Putamen (tissue), 1 donor: ENCODE measurements around the gene PEX19.

Experiments
- DNase-seq: peaks from one replicate; pipeline ENCODE4 v3.0.0-alpha.2; 2016; ENCODE audit warnings: low spot score

Gene PEX19

DNA sequence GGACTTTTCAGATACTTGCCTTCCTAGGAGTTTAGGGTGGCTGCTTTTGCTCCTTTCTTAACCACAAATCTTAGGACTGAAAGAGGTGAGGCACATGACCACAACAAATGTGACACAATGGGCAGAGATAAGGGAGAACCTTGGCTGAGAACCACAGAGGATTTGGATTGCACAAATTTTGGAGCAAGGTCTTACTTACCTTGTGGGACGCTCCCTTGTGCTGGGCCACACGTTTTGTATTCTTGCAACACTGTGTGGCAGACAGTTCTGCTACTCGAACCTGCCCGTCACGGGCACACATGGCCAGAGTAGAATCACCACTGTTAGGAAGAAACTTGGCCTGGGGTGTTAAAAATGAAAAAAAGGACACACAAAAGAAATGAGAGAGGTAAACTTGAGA, 46.5 kb downstream of the PEX19 start:
- no peak for DNase-seq

- no peak for DNase-seq
These were observed 47.4 kb downstream of the PEX19 start for GRCh38 chr1:160237558-160237957.

DNA sequence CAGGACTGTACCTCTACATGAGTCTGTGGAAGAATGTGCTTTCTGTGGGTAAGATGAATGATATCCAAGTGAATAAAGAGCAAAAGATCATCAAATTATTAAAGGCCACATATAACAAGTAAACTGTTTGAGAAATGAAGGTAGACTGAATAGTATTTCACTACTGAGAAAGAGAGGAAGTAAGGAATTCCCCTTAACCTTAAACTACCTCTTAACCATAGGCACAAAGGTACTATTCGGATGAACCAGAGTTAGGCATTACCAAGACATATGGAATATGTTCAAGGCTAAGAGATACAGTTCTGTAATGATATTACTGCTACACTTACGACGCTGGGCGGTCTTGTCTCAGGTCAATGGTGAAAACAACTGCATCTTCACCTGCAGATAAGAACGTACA, 48.1 kb downstream of the PEX19 start:
- DNase-seq: no peak

DNA sequence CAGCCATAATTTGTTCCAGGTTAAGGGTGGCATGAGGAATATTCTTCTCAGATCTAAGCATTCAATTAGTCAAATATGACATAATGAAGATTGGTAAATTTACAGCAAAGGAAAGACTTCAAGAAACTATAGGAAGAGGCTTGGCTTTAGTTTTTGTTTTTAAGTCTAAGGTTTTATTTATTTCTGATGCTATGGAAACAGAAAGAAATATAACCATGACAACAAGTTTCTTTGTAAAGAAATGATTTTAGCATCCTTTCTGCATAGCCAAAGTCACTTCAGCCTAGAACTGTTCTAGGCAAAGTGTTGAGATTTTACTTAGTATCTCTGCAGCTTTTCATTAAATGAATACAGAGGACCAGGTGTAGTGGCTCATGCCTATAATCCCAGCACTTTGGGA, 52.0 kb downstream of the PEX19 start:
- DNase-seq: no peak

DNA sequence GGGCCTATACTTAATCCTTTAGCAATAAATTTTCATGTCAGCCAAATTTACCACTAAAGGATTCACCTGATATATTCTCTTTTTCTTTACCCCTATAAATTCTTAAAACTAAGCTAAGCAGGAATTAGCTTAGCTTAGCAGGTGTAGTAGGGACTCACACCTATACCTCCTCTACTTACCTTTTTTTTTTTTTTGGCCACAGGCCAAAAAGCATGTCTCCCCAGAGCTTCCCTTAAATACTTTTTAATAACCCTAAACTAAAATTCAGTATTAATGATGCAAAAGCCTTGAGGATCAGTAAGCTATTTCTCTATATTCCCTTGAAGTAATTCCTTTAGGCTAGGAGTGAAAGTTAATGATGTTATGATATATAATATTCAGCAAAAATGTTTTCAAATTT, 56.5 kb downstream of the PEX19 start:
- DNase-seq: no peak

DNA sequence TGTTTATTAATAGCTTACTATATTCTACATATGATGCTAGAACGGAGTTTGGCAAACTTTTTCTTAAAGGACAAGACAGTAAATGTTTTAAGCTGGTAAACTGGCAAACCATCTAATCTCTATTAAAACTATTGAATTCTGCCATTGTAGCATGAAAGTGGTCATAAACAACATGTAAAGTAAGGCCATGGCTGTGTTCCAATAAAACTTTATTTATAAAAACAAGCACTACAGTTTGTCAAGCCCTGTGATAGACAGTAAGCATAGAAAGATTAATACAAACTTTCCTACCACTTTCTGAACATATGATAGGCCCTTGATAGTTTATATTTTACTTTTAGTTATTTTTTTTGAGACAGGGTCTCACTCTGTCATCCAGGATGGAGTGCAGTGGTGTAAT, 57.4 kb downstream of the PEX19 start:
- DNase-seq: no peak

DNA sequence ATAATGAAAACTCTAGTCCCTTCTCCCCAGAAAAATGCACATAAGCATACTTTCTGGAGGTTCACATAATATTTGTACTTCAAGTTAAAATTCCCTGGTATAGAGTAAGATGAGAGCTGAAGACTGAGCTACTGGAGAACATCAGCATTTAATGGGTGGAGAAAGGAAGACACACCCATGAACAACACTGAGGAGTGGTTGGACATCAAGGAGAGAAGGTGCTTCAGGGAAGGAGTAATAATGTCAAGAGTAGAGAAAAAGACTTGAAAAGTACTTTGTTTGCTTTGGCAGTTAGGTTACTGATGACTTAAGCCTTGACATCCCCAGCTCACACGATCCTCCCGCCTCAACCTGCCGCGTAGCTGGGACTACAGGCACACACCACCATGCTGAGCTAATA, 57.9 kb downstream of the PEX19 start:
- no peak for DNase-seq
